ENCODE measurements around the gene NWD2.

Gene NWD2

GRCh38 chr4:37421614-37422013 is 177.1 kb downstream of the NWD2 start:
- no peaks in the 10 kb centered on the region for H3K36me3 ChIP-seq (ENCODE audit: control insufficient read depth, insufficient read depth, low read length)
- WGBS, 2 experiments, result 97 to 100% methylated on average over 2 to 4 of the region's 4 CpGs
- no peaks in the 10 kb centered on the region for H3K27me3 ChIP-seq (ENCODE audit: control insufficient read depth, insufficient read depth, low read length, poor library complexity, severe bottlenecking)
- no peak overlapping the region for H3K27ac ChIP-seq (ENCODE audit: insufficient read depth, low read depth, low read length, poor library complexity, severe bottlenecking)
- H3K4me1 ChIP-seq (ENCODE audit: control insufficient read depth, insufficient read depth, low read length), result no peaks in the 10 kb centered on the region
- H3K9me3 ChIP-seq (ENCODE audit: control insufficient read depth, low read length), result no peaks in the 10 kb centered on the region
- no peak overlapping the region for H3K4me3 ChIP-seq (ENCODE audit: insufficient read depth, low read depth, low read length)

DNA sequence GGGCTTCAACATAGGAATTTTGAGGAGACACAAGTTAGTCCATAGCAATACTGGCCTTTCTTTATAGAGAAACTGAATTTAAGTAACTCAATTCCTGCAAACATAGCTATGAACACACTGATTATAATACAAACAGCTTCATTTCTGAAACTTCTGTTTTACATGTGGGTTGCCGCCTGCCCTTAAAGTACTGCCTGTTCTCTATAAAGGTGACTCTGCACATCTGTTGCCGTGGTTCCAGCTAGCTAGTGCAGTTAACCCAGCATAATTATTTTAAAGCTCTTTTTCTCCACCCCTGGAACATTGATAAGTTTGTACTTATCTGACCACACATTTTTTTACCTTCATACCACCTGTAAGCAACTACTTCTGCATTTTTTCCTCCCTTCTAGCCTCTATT is 177.6 kb downstream of the NWD2 start:
- H3K4me1 ChIP-seq (ENCODE audit: control insufficient read depth, insufficient read depth, low read length), result no peaks in the 10 kb centered on the region
- no peaks in the 10 kb centered on the region for H3K9me3 ChIP-seq (ENCODE audit: control insufficient read depth, low read length)
- H3K27me3 ChIP-seq (ENCODE audit: control insufficient read depth, insufficient read depth, low read length, poor library complexity, severe bottlenecking), result no peaks in the 10 kb centered on the region
- 93 to 94% methylated on average over 2 of the region's 2 CpGs for WGBS, 2 experiments
- H3K27ac ChIP-seq (ENCODE audit: insufficient read depth, low read depth, low read length, poor library complexity, severe bottlenecking), result no peak overlapping the region
- H3K4me3 ChIP-seq (ENCODE audit: insufficient read depth, low read depth, low read length), result no peak overlapping the region
- H3K36me3 ChIP-seq (ENCODE audit: control insufficient read depth, insufficient read depth, low read length), result no peaks in the 10 kb centered on the region

DNA sequence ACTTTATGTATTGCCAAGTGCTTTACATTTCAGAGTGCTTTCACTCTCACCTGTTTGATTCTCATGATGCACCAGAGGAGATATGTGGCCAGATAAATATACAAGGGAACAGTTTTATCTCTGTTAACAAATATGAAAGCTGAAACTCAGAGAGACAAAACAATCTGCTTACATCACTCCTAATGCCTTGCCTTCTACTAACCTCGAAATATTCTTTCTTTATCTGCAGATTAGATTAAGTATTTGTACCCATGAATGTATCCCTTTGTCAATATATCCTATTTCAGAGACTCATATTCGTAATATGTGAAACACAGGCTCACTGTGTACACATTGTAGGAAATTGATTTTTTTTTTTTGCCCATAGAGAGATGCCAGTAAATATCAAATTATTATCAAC is 178.1 kb downstream of the NWD2 start:
- Histone ChIP-seq H3K4me1 (ENCODE audit: control insufficient read depth, insufficient read depth, low read length) (no peaks in the 10 kb centered on the region), H3K27ac (ENCODE audit: insufficient read depth, low read depth, low read length, poor library complexity, severe bottlenecking) (no peak overlapping the region), H3K4me3 (ENCODE audit: insufficient read depth, low read depth, low read length) (no peak overlapping the region), H3K9me3 (ENCODE audit: control insufficient read depth, low read length) (no peaks in the 10 kb centered on the region), H3K27me3 (ENCODE audit: control insufficient read depth, insufficient read depth, low read length, poor library complexity, severe bottlenecking) (no peaks in the 10 kb centered on the region), H3K36me3 (ENCODE audit: control insufficient read depth, insufficient read depth, low read length) (no peaks in the 10 kb centered on the region)
- WGBS, 2 experiments, result 100% methylated on average over 1 of the region's 2 CpGs; no CpG with 5 or more reads in 1 of the 2 experiments

- Histone ChIP-seq H3K27me3 (ENCODE audit: control insufficient read depth, insufficient read depth, low read length, poor library complexity, severe bottlenecking) (no peaks in the 10 kb centered on the region), H3K36me3 (ENCODE audit: control insufficient read depth, insufficient read depth, low read length) (no peaks in the 10 kb centered on the region), H3K27ac (ENCODE audit: insufficient read depth, low read depth, low read length, poor library complexity, severe bottlenecking) (no peak overlapping the region), H3K4me1 (ENCODE audit: control insufficient read depth, insufficient read depth, low read length) (no peaks in the 10 kb centered on the region), H3K9me3 (ENCODE audit: control insufficient read depth, low read length) (no peaks in the 10 kb centered on the region), H3K4me3 (ENCODE audit: insufficient read depth, low read depth, low read length) (no peak overlapping the region)
- WGBS, 2 experiments, result 95 to 96% methylated on average over 5 of the region's 5 CpGs
Observed at GRCh38 chr4:37423310-37423709, 178.8 kb downstream of the NWD2 start.

GRCh38 chr4:37424753-37425152 is 180.2 kb downstream of the NWD2 start:
- Histone ChIP-seq H3K9me3 (ENCODE audit: control insufficient read depth, low read length) (no peaks in the 10 kb centered on the region), H3K4me1 (ENCODE audit: control insufficient read depth, insufficient read depth, low read length) (no peaks in the 10 kb centered on the region), H3K36me3 (ENCODE audit: control insufficient read depth, insufficient read depth, low read length) (no peaks in the 10 kb centered on the region), H3K27ac (ENCODE audit: insufficient read depth, low read depth, low read length, poor library complexity, severe bottlenecking) (no peak overlapping the region), H3K4me3 (ENCODE audit: insufficient read depth, low read depth, low read length) (no peak overlapping the region), H3K27me3 (ENCODE audit: control insufficient read depth, insufficient read depth, low read length, poor library complexity, severe bottlenecking) (no peaks in the 10 kb centered on the region)

- Histone ChIP-seq H3K36me3 (ENCODE audit: control insufficient read depth, insufficient read depth, low read length) (no peaks in the 10 kb centered on the region), H3K4me1 (ENCODE audit: control insufficient read depth, insufficient read depth, low read length) (no peaks in the 10 kb centered on the region), H3K27me3 (ENCODE audit: control insufficient read depth, insufficient read depth, low read length, poor library complexity, severe bottlenecking) (no peaks in the 10 kb centered on the region), H3K27ac (ENCODE audit: insufficient read depth, low read depth, low read length, poor library complexity, severe bottlenecking) (no peak overlapping the region), H3K9me3 (ENCODE audit: control insufficient read depth, low read length) (no peaks in the 10 kb centered on the region), H3K4me3 (ENCODE audit: insufficient read depth, low read depth, low read length) (no peak overlapping the region)
- WGBS, 2 experiments, result 80 to 89% methylated on average over 2 of the region's 2 CpGs
Observed at GRCh38 chr4:37425857-37426256, 181.3 kb downstream of the NWD2 start.

- H3K4me3 ChIP-seq (ENCODE audit: insufficient read depth, low read depth, low read length), result no peak overlapping the region
- 95 to 98% methylated on average over 2 of the region's 2 CpGs for WGBS, 2 experiments
- no peaks in the 10 kb centered on the region for H3K9me3 ChIP-seq (ENCODE audit: control insufficient read depth, low read length)
- H3K36me3 ChIP-seq (ENCODE audit: control insufficient read depth, insufficient read depth, low read length), result no peaks in the 10 kb centered on the region
- no peak overlapping the region for H3K27ac ChIP-seq (ENCODE audit: insufficient read depth, low read depth, low read length, poor library complexity, severe bottlenecking)
- no peaks in the 10 kb centered on the region for H3K4me1 ChIP-seq (ENCODE audit: control insufficient read depth, insufficient read depth, low read length)
- H3K27me3 ChIP-seq (ENCODE audit: control insufficient read depth, insufficient read depth, low read length, poor library complexity, severe bottlenecking), result no peaks in the 10 kb centered on the region
Observed at GRCh38 chr4:37427193-37427592, 182.7 kb downstream of the NWD2 start.

DNA sequence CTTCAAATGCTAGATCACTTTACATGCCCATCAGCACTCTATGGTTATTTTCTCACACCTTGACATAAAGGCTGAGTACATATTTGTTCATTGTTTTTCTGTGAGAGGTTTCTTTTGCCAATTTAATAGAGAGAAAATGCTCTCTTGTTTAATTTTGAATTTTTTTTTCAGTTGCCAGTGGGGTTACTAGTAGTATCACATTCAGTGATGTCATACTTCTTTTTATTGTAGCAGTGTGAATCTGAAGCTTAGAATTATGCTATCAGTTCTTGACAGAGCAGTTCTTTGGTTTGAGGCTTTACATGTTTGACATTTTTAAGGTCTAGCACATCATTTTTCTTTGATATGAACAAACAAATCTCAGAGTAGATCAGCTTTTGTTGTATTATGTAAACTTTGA is 185.4 kb downstream of the NWD2 start:
- Histone ChIP-seq H3K27me3 (ENCODE audit: control insufficient read depth, insufficient read depth, low read length, poor library complexity, severe bottlenecking) (no peaks in the 10 kb centered on the region), H3K9me3 (ENCODE audit: control insufficient read depth, low read length) (no peaks in the 10 kb centered on the region), H3K4me3 (ENCODE audit: insufficient read depth, low read depth, low read length) (no peak overlapping the region), H3K36me3 (ENCODE audit: control insufficient read depth, insufficient read depth, low read length) (no peaks in the 10 kb centered on the region), H3K27ac (ENCODE audit: insufficient read depth, low read depth, low read length, poor library complexity, severe bottlenecking) (no peak overlapping the region), H3K4me1 (ENCODE audit: control insufficient read depth, insufficient read depth, low read length) (no peaks in the 10 kb centered on the region)

DNA sequence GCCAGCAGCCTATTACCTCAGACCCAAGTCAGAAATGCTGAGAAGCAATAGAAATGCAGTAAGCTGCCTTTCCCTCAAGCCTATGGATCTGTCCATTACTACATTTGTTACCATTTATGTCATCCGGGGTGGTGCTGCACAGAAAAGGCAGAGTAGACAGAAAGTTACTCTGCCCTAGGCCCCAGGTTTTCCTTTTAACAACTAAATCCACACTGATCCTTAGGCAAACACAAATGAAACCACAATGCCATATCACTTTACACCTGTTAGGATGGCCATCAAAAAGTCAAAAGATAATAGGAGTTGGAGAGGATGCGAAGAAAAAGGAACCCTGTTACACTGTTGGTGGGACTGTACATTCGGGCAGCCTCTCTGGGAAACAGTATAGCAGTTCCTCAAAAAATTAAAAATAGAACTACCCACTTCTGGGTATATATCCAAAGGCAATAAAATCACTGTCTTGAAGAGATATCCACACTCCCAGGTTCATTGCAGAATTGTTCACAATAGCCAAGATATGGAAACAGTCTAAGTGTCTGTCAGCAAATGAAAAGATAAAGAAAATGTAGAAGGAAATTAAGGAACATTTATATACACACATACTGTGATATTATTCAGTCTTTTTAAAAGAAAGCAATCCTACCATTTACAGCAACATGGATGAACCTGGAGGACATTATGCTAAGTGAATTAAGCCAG is 186.3 kb downstream of the NWD2 start:
- no peak overlapping the region for H3K27ac ChIP-seq (ENCODE audit: insufficient read depth, low read depth, low read length, poor library complexity, severe bottlenecking)

GRCh38 chr4:37431417-37431743 is 186.8 kb downstream of the NWD2 start:
- Histone ChIP-seq H3K9me3 (ENCODE audit: control insufficient read depth, low read length) (no peaks in the 10 kb centered on the region), H3K27ac (ENCODE audit: insufficient read depth, low read depth, low read length, poor library complexity, severe bottlenecking) (no peak overlapping the region), H3K27me3 (ENCODE audit: control insufficient read depth, insufficient read depth, low read length, poor library complexity, severe bottlenecking) (no peaks in the 10 kb centered on the region), H3K4me3 (ENCODE audit: insufficient read depth, low read depth, low read length) (no peak overlapping the region), H3K4me1 (ENCODE audit: control insufficient read depth, insufficient read depth, low read length) (no peaks in the 10 kb centered on the region), H3K36me3 (ENCODE audit: control insufficient read depth, insufficient read depth, low read length) (no peaks in the 10 kb centered on the region)
- 57 to 88% methylated on average over 1 of the region's 1 CpG for WGBS, 2 experiments

More for the DNA sequence above, 186.3 kb downstream of the NWD2 start:
- no peaks in the 10 kb centered on the region for H3K4me1 ChIP-seq (ENCODE audit: control insufficient read depth, insufficient read depth, low read length)
- WGBS, 2 experiments, result 79 to 91% methylated on average over 3 of the region's 3 CpGs
- H3K4me3 ChIP-seq (ENCODE audit: insufficient read depth, low read depth, low read length), result no peak overlapping the region
- no peaks in the 10 kb centered on the region for H3K27me3 ChIP-seq (ENCODE audit: control insufficient read depth, insufficient read depth, low read length, poor library complexity, severe bottlenecking)
- H3K9me3 ChIP-seq (ENCODE audit: control insufficient read depth, low read length), result no peaks in the 10 kb centered on the region
- no peaks in the 10 kb centered on the region for H3K36me3 ChIP-seq (ENCODE audit: control insufficient read depth, insufficient read depth, low read length)

DNA sequence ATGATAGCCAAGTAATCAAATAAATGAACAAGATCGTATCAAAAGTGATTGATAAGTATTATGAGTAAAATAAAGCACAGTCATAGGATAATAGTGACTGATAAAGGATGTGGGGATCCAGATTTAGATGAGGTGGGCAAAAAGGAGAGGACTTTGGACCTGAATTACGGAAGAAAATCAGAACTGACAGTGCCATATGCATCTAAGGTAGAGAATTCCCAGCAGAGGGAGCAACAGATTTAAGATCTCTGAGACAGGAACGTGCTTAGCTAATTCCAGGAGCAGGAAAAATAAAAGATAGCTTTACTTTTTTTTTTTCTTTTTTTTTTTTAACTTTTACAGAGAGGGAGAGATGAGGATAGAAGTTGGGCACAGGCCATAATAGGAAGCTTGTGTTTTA is 189.9 kb downstream of the NWD2 start:
- no peaks in the 10 kb centered on the region for H3K9me3 ChIP-seq (ENCODE audit: control insufficient read depth, low read length)
- H3K36me3 ChIP-seq (ENCODE audit: control insufficient read depth, insufficient read depth, low read length), result no peaks in the 10 kb centered on the region
- H3K27me3 ChIP-seq (ENCODE audit: control insufficient read depth, insufficient read depth, low read length, poor library complexity, severe bottlenecking), result no peaks in the 10 kb centered on the region
- H3K27ac ChIP-seq (ENCODE audit: insufficient read depth, low read depth, low read length, poor library complexity, severe bottlenecking), result no peak overlapping the region
- H3K4me3 ChIP-seq (ENCODE audit: insufficient read depth, low read depth, low read length), result no peak overlapping the region
- WGBS, 2 experiments, result 59 to 74% methylated on average over 3 of the region's 3 CpGs
- H3K4me1 ChIP-seq (ENCODE audit: control insufficient read depth, insufficient read depth, low read length), result no peaks in the 10 kb centered on the region

All from ectodermal cell (in vitro differentiated cells).